Mesendoderm (in vitro differentiated cells): ENCODE data around the gene KIF16B.

ENCODE experiments used
- DNase-seq: peaks from one replicate; pipeline ENCODE4 v3.0.0; 2013
- H2AK5ac ChIP-seq: 2 replicates; pipeline ENCODE4 v1.6.1; 2013; ENCODE audit warnings: low read length, inconsistent platforms
- H2BK120ac ChIP-seq: 2 replicates; pipeline ENCODE4 v1.6.1; 2013; ENCODE audit warnings: low read depth, mild to moderate bottlenecking, low read length, moderate library complexity, mixed read lengths
- H2BK15ac ChIP-seq: replicated peaks from 2 replicates; pipeline ENCODE4 v1.6.1; 2013; ENCODE audit warnings: low read depth, mild to moderate bottlenecking, moderate library complexity
- H2BK5ac ChIP-seq: 2 replicates; pipeline ENCODE4 v1.6.1; 2013; ENCODE audit warnings: low read length, inconsistent platforms
- H3K18ac ChIP-seq: 2 replicates; pipeline ENCODE4 v1.6.1; 2013; ENCODE audit warnings: mild to moderate bottlenecking, low read length, mixed read lengths
- H3K23ac ChIP-seq: one replicate; pipeline ENCODE4 v1.6.1; 2013; ENCODE audit warnings: low read length
- H3K27ac ChIP-seq: 2 replicates; pipeline ENCODE4 v1.5.1; 2013; ENCODE audit warnings: low read depth, mild to moderate bottlenecking, inconsistent platforms, low read length, moderate library complexity
- H3K27me3 ChIP-seq: 2 replicates; pipeline ENCODE4 v1.6.1; 2013; ENCODE audit warnings: low read length, control low read depth, mild to moderate bottlenecking, inconsistent platforms; ENCODE audit not compliant: insufficient read depth, poor library complexity
- H3K36me3 ChIP-seq: 2 replicates; pipeline ENCODE4 v1.6.1; 2013; ENCODE audit warnings: low read length, inconsistent platforms; ENCODE audit not compliant: control insufficient read depth, insufficient read depth
- H3K4ac ChIP-seq: one replicate; pipeline ENCODE4 v1.6.1; 2013; ENCODE audit warnings: low read depth, mild to moderate bottlenecking, low read length, moderate library complexity
- H3K4me1 ChIP-seq: 2 replicates; pipeline ENCODE4 v1.6.1; 2013; ENCODE audit warnings: low read depth, low read length, inconsistent platforms; ENCODE audit not compliant: control insufficient read depth
- H3K4me2 ChIP-seq: 2 replicates; pipeline ENCODE4 v1.6.1; 2013; ENCODE audit warnings: low read length
- H3K4me3 ChIP-seq: 2 replicates; pipeline ENCODE4 v1.5.1; 2013; ENCODE audit warnings: mild to moderate bottlenecking, low read length
- H3K56ac ChIP-seq: one replicate; pipeline ENCODE4 v1.6.1; 2013; ENCODE audit warnings: low read length
- H3K79me1 ChIP-seq: 2 replicates; pipeline ENCODE4 v1.6.1; 2013; ENCODE audit warnings: low read length, inconsistent platforms
- H3K79me2 ChIP-seq: 2 replicates; pipeline ENCODE4 v1.6.1; 2013; ENCODE audit warnings: mild to moderate bottlenecking, low read length; ENCODE audit not compliant: control insufficient read depth, insufficient read depth
- H3K9ac ChIP-seq: 2 replicates; pipeline ENCODE4 v1.6.1; 2013; ENCODE audit warnings: low read length, inconsistent platforms
- H4K5ac ChIP-seq: one replicate; pipeline ENCODE4 v1.6.1; 2013; ENCODE audit warnings: low read length
- H4K8ac ChIP-seq: one replicate; pipeline ENCODE4 v1.6.1; 2013; ENCODE audit warnings: low read depth, mild to moderate bottlenecking, control low read depth, low read length, moderate library complexity
- WGBS: extraction: QIAGEN DNeasy Blood & Tissue Kit; methylation state at CpG from one replicate; pipeline ENCODE4 v1.1.7; 2013; ENCODE audit warnings: low lambda C conversion rate, missing lambda C conversion rate; ENCODE audit not compliant: insufficient coverage; ENCODE audit errors: extremely low coverage; 5-methylcytosine and 5-hydroxymethylcytosine counted together

KIF16B gene

GRCh38 chr20:16500197-16500596 lies 73.1 kb downstream of the KIF16B start:
- Histone ChIP-seq H2AK5ac (no peak overlapping the region), H3K9ac (no peak overlapping the region), H3K4me3 (no peak overlapping the region), H3K4ac (no peak overlapping the region), H3K79me1 (no peaks in the 10 kb centered on the region), H3K4me1 (no peaks in the 10 kb centered on the region), H3K4me2 (no peak overlapping the region), H3K27me3 (no peaks in the 10 kb centered on the region), H2BK15ac (no peak overlapping the region), H3K79me2 (no peaks in the 10 kb centered on the region), H2BK120ac (no peak overlapping the region), H4K8ac (no peak overlapping the region), H3K23ac (no peak overlapping the region), H2BK5ac (no peak overlapping the region), H4K5ac (no peak overlapping the region), H3K36me3 (no peaks in the 10 kb centered on the region), H3K27ac (no peak overlapping the region), H3K18ac (no peak overlapping the region), H3K56ac (no peak overlapping the region)
- no CpG with 5 or more reads among the region's 3 CpGs for WGBS
- no peak for DNase-seq

- Histone ChIP-seq H3K27ac (no peak overlapping the region), H3K79me2 (no peaks in the 10 kb centered on the region), H2BK5ac (no peak overlapping the region), H2BK15ac (no peak overlapping the region), H4K8ac (no peak overlapping the region), H2BK120ac (no peak overlapping the region), H3K4me3 (no peak overlapping the region), H3K4me1 (no peaks in the 10 kb centered on the region), H3K9ac (no peak overlapping the region), H2AK5ac (no peak overlapping the region), H3K18ac (no peak overlapping the region), H3K23ac (no peak overlapping the region), H3K79me1 (no peaks in the 10 kb centered on the region), H3K27me3 (no peaks in the 10 kb centered on the region), H3K4me2 (no peak overlapping the region), H3K4ac (no peak overlapping the region), H3K36me3 (no peaks in the 10 kb centered on the region), H3K56ac (no peak overlapping the region), H4K5ac (no peak overlapping the region)
- WGBS: no CpG with 5 or more reads among the region's 10 CpGs
- no peak for DNase-seq
These were observed 74.6 kb downstream of the KIF16B start for GRCh38 chr20:16498526-16499253.

GRCh38 chr20:16497896-16498295 lies 75.4 kb downstream of the KIF16B start:
- H3K23ac ChIP-seq: no peak overlapping the region
- no peak overlapping the region for H4K8ac ChIP-seq
- no peaks in the 10 kb centered on the region for H3K4me1 ChIP-seq
- no peak overlapping the region for H2AK5ac ChIP-seq
- no peak overlapping the region for H2BK5ac ChIP-seq
- H3K18ac ChIP-seq: no peak overlapping the region
- H3K56ac ChIP-seq: no peak overlapping the region
- H3K9ac ChIP-seq: no peak overlapping the region
- H3K79me1 ChIP-seq: no peaks in the 10 kb centered on the region
- WGBS: no CpG with 5 or more reads among the region's 6 CpGs
- no peaks in the 10 kb centered on the region for H3K27me3 ChIP-seq
- no peak overlapping the region for H2BK120ac ChIP-seq
- no peak overlapping the region for H3K27ac ChIP-seq
- DNase-seq: no peak
- no peak overlapping the region for H3K4ac ChIP-seq
- no peak overlapping the region for H4K5ac ChIP-seq
- H3K4me3 ChIP-seq: no peak overlapping the region
- H3K79me2 ChIP-seq: no peaks in the 10 kb centered on the region
- no peak overlapping the region for H3K4me2 ChIP-seq
- no peaks in the 10 kb centered on the region for H3K36me3 ChIP-seq
- no peak overlapping the region for H2BK15ac ChIP-seq

GRCh38 chr20:16493486-16493885 lies 79.8 kb downstream of the KIF16B start:
- H2AK5ac ChIP-seq: no peak overlapping the region
- WGBS: no CpG with 5 or more reads among the region's 1 CpG
- no peak overlapping the region for H3K27ac ChIP-seq
- no peak overlapping the region for H3K4me2 ChIP-seq
- no peaks in the 10 kb centered on the region for H3K36me3 ChIP-seq
- H2BK120ac ChIP-seq: no peak overlapping the region
- no peak overlapping the region for H3K4ac ChIP-seq
- H4K8ac ChIP-seq: no peak overlapping the region
- no peak overlapping the region for H4K5ac ChIP-seq
- no peaks in the 10 kb centered on the region for H3K79me2 ChIP-seq
- no peaks in the 10 kb centered on the region for H3K79me1 ChIP-seq
- no peak overlapping the region for H3K56ac ChIP-seq
- no peak overlapping the region for H2BK5ac ChIP-seq
- H3K4me3 ChIP-seq: no peak overlapping the region
- H3K4me1 ChIP-seq: no peaks in the 10 kb centered on the region
- H3K23ac ChIP-seq: no peak overlapping the region
- DNase-seq: no peak
- H3K18ac ChIP-seq: no peak overlapping the region
- H2BK15ac ChIP-seq: no peak overlapping the region
- H3K27me3 ChIP-seq: no peaks in the 10 kb centered on the region
- H3K9ac ChIP-seq: no peak overlapping the region

GRCh38 chr20:16491294-16491905 lies 81.8 kb downstream of the KIF16B start:
- DNase-seq: no peak
- H3K4me2 ChIP-seq: no peak overlapping the region
- H4K8ac ChIP-seq: no peak overlapping the region
- no peak overlapping the region for H3K56ac ChIP-seq
- no peak overlapping the region for H3K27ac ChIP-seq
- no peak overlapping the region for H2BK5ac ChIP-seq
- WGBS: no CpG with 5 or more reads among the region's 7 CpGs
- no peak overlapping the region for H3K18ac ChIP-seq
- H2AK5ac ChIP-seq: no peak overlapping the region
- H3K27me3 ChIP-seq: no peaks in the 10 kb centered on the region
- H4K5ac ChIP-seq: no peak overlapping the region
- H3K4me1 ChIP-seq: peaks cover 2% of the 10 kb centered on the region
- H3K79me1 ChIP-seq: no peaks in the 10 kb centered on the region
- H2BK15ac ChIP-seq: no peak overlapping the region
- no peak overlapping the region for H3K4ac ChIP-seq
- no peak overlapping the region for H3K23ac ChIP-seq
- H3K36me3 ChIP-seq: no peaks in the 10 kb centered on the region
- H3K9ac ChIP-seq: no peak overlapping the region
- no peak overlapping the region for H3K4me3 ChIP-seq
- no peaks in the 10 kb centered on the region for H3K79me2 ChIP-seq
- no peak overlapping the region for H2BK120ac ChIP-seq

GRCh38 chr20:16490696-16491095 lies 82.6 kb downstream of the KIF16B start:
- Histone ChIP-seq H3K56ac (no peak overlapping the region), H3K27ac (no peak overlapping the region), H4K5ac (no peak overlapping the region), H3K4me2 (no peak overlapping the region), H2BK5ac (no peak overlapping the region), H2AK5ac (no peak overlapping the region), H4K8ac (no peak overlapping the region), H3K79me1 (no peaks in the 10 kb centered on the region), H2BK120ac (no peak overlapping the region), H3K27me3 (no peaks in the 10 kb centered on the region), H3K4ac (no peak overlapping the region), H3K36me3 (no peaks in the 10 kb centered on the region), H3K23ac (no peak overlapping the region), H3K4me3 (no peak overlapping the region), H3K4me1 (peaks cover 2% of the 10 kb centered on the region), H3K18ac (no peak overlapping the region), H3K9ac (no peak overlapping the region), H2BK15ac (no peak overlapping the region), H3K79me2 (no peaks in the 10 kb centered on the region)
- WGBS: no CpG with 5 or more reads among the region's 3 CpGs
- DNase-seq: no peak
